Natural killer cell (primary cell): Measurements from ENCODE around the gene STIP1. TPM values are rescaled to one million over a fixed set of nuclear protein-coding genes. Genes with fewer than 3 reads are reported as not detected.

Experiments used
- ATAC-seq, 3 donors: fragments of 150-1000 bp in 2 of 3; fragments of 200-7000 bp in 1 of 3; cut with Tn5 transposase; 1 replicate in 1 of 3; 2 replicates in 2 of 3; pipeline ENCODE4 v1.10.0; 2021; ENCODE audit warnings: mild to moderate bottlenecking in 2 of 3, moderate library complexity in 2 of 3
- DNase-seq, 2 donors: peaks; one replicate each; pipeline versions ENCODE4 v3.0.0 to v3.0.0-alpha.2; 2013 to 2021; ENCODE audit warnings: mixed read lengths in 1 of 2
- H3K27ac ChIP-seq: one replicate; pipeline ENCODE4 v1.5.1; 2013; ENCODE audit warnings: mild to moderate bottlenecking, low read length
- H3K27me3 ChIP-seq: one replicate; pipeline ENCODE4 v1.6.1; 2013; ENCODE audit warnings: low read length; ENCODE audit not compliant: control insufficient read depth, insufficient read depth
- H3K36me3 ChIP-seq: one replicate; pipeline ENCODE4 v1.6.1; 2013; ENCODE audit warnings: low read length; ENCODE audit not compliant: control insufficient read depth, insufficient read depth
- H3K4me1 ChIP-seq: one replicate; pipeline ENCODE4 v1.6.1; 2013; ENCODE audit warnings: low read length; ENCODE audit not compliant: control insufficient read depth, insufficient read depth
- H3K4me3 ChIP-seq: one replicate; pipeline ENCODE4 v1.5.1; 2013; ENCODE audit warnings: low read length
- H3K9me3 ChIP-seq: one replicate; pipeline ENCODE4 v1.6.1; 2013; ENCODE audit warnings: low read length; ENCODE audit not compliant: control insufficient read depth, insufficient read depth
- H3K27ac Mint-ChIP-seq, 2 donors: one replicate each; pipeline ENCODE4 v1.8.0; 2022; ENCODE audit warnings: mild to moderate bottlenecking in 2 of 2, mixed read lengths in 2 of 2, moderate library complexity in 1 of 2
- H3K27me3 Mint-ChIP-seq, 2 donors: one replicate each; pipeline ENCODE4 v1.8.0; 2022; ENCODE audit warnings: low read depth in 2 of 2, mixed read lengths in 2 of 2
- H3K36me3 Mint-ChIP-seq: one replicate; pipeline ENCODE4 v1.8.0; 2022; ENCODE audit warnings: mixed read lengths
- H3K4me1 Mint-ChIP-seq, 2 donors: one replicate each; pipeline ENCODE4 v1.8.0; 2022; ENCODE audit warnings: mixed read lengths in 2 of 2
- H3K4me3 Mint-ChIP-seq: one replicate; pipeline ENCODE4 v1.8.0; 2022; ENCODE audit warnings: mild to moderate bottlenecking, moderate library complexity, mixed read lengths
- H3K9me3 Mint-ChIP-seq, 2 donors: one replicate each; pipeline ENCODE4 v1.8.0; 2022; ENCODE audit warnings: mixed read lengths in 2 of 2
- WGBS: methylation state at CpG from one replicate; pipeline ENCODE4 v1.1.7; 2013; ENCODE audit warnings: missing lambda C conversion rate; ENCODE audit not compliant: insufficient coverage; 5-methylcytosine and 5-hydroxymethylcytosine counted together
- intact Hi-C: fragments of 100-400 bp; cut with micrococcal nuclease; formaldehyde crosslinking; loops from one replicate; pipeline ENCODE4 v1.14.2; 2022
- total RNA-seq, 4 donors: library from RNA; stranded (reverse); fragments of 120-200 nt in 1 of 4; gene quantifications; one replicate each; pipeline versions ENCODE4 v1.2.3 to v1.2.4, GENCODE V29; 2013 to 2022
- TF ChIP-seq, protein P1 (sequence below): fragments of 200-600 bp; IDR thresholded peaks from one replicate; pipeline ENCODE4 v1.8.0; 2022; ENCODE audit warnings: antibody characterized with exemption

Gene STIP1
- total RNA-seq, 3 donors from 2014 or later (not counting 1 experiment from before 2014, with no cell fraction given): 80.9 to 110 (median 85.1) TPM

DNA sequence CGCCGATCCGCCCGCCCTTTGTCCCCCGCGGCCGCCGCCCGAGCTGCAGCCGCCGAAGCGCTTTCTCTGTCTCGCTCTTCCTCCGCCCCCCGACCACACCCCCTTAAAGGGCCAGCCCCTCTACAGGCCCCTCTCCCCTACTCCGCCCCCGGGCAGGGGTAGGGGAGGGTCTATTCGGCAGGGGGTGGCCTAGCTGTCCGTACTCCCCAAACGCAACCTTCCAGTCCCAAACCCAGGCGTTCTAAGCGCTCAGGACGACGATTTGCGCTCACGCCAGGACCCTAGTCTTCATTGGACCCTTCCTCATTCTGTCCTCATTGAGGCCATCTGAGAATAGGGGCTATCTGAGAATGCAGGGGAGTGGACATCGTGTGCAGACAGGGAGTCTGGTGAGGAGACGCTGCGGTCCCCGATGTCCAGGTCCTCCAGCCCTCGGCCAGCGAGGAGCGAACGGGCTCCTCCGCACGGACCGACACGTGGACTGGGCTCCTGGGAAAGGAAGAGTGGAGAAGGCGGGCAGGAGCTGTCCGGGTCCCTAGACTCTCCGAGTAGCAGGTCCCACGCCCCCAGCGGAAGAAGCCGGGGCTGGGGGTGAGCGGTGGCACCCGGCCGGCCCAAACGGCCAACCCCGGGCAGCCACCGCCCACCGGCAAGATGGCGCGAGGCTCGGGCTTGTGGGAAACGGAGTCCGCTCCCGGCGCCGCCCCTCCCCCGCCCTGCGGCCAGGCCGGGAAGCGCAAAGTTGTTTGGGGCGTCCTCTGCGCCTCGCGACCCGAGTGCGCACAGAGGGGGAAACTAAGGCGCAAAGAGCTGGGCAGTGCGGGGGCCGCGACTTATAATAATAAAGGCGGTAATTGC lies 61.1 kb downstream of the STIP1 start, which contains the start of gene PPP1R14B:
Gene PPP1R14B (minus strand): TSS at position 73 of the 858 bp plus-strand sequence. CDS start 270 bp downstream, outside the sequence.
- Histone ChIP-seq H3K4me1 (peaks cover 62% of the 10 kb centered on the region), H3K4me3 (peak within 1 kb of the TSS; percentile 81), H3K27me3 (no peaks in the 10 kb centered on the region), H3K9me3 (no peaks in the 10 kb centered on the region), H3K27ac (peak within 1 kb of the TSS; percentile 49), H3K36me3 (peaks cover 10% of the 10 kb centered on the region)
- Mint-ChIP-seq H3K27ac (peak within 1 kb of the TSS; percentile 69 to 81), H3K9me3 (no peaks in the 10 kb centered on the region), H3K36me3 (no peaks in the 10 kb centered on the region), H3K4me3 (peak within 1 kb of the TSS; percentile 85), H3K27me3 (no peaks in the 10 kb centered on the region), H3K4me1 (peaks cover 14 to 49% of the 10 kb centered on the region in 2 donors)
- intact Hi-C loops: no loop called here
- DNase-seq: peak; percentile 69 to 82
- ATAC-seq: peak; percentile 55 to 76 (median 65)
- 2% methylated on average over 59 of the region's 74 CpGs for WGBS
- TF ChIP-seq, protein P1, sequence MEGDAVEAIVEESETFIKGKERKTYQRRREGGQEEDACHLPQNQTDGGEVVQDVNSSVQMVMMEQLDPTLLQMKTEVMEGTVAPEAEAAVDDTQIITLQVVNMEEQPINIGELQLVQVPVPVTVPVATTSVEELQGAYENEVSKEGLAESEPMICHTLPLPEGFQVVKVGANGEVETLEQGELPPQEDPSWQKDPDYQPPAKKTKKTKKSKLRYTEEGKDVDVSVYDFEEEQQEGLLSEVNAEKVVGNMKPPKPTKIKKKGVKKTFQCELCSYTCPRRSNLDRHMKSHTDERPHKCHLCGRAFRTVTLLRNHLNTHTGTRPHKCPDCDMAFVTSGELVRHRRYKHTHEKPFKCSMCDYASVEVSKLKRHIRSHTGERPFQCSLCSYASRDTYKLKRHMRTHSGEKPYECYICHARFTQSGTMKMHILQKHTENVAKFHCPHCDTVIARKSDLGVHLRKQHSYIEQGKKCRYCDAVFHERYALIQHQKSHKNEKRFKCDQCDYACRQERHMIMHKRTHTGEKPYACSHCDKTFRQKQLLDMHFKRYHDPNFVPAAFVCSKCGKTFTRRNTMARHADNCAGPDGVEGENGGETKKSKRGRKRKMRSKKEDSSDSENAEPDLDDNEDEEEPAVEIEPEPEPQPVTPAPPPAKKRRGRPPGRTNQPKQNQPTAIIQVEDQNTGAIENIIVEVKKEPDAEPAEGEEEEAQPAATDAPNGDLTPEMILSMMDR: no peak

DNA sequence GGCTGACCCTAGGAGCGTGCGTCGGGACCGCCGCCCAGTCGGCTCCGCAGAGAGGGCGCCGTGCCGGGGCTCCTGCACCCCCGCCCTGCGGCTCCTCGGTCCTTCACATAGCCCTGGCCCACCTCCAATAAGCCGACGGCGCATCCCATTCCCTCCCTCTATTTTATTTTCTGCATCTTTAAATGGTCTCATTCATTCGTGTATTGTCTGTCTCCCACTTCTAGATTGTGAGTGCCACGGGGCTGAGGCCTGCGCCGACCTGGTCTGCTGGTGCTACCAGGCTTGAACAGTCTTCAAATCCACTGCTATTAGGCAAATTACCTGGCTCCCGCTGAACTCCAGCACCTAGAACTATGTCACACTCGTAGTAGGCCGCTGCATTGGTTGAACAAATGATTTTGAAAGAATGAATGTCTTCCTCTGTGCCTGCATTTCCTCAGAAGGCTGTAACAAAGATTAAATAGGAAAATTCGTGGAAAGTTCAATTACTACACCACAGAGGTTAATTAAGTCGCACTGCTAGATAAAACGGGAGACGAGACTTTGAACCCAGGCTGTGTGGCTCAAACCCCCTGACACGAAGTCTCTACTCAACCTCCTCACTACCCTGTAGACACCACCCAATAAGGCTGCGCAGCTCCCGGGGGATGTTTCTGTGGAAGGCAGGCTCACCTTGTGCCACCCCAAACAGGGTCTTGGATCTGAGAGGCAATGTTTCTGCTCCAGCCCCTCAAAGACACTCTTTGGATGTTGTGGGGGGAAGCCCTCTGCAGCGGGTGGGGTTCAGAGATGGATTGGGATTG lies 62.0 kb downstream of the STIP1 start:
- H3K4me1 ChIP-seq: peaks cover 62% of the 10 kb centered on the region
- no peak for ATAC-seq
- H3K4me3 ChIP-seq: peak overlapping the region; percentile 81
- no peak for DNase-seq
- Mint-ChIP-seq H3K27me3 (no peaks in the 10 kb centered on the region), H3K4me1 (peaks cover 14 to 50% of the 10 kb centered on the region in 2 donors), H3K4me3 (peak overlapping the region; percentile 85), H3K9me3 (no peaks in the 10 kb centered on the region), H3K36me3 (no peaks in the 10 kb centered on the region), H3K27ac (peak overlapping the region in 1 of 2 donors; percentile 54)
- H3K9me3 ChIP-seq: no peaks in the 10 kb centered on the region
- TF ChIP-seq, protein P1: no peak
- 66% methylated on average over 31 of the region's 31 CpGs for WGBS
- peaks cover 10% of the 10 kb centered on the region for H3K36me3 ChIP-seq
- intact Hi-C loops: no loop called here
- no peaks in the 10 kb centered on the region for H3K27me3 ChIP-seq
- no peak overlapping the region for H3K27ac ChIP-seq

DNA sequence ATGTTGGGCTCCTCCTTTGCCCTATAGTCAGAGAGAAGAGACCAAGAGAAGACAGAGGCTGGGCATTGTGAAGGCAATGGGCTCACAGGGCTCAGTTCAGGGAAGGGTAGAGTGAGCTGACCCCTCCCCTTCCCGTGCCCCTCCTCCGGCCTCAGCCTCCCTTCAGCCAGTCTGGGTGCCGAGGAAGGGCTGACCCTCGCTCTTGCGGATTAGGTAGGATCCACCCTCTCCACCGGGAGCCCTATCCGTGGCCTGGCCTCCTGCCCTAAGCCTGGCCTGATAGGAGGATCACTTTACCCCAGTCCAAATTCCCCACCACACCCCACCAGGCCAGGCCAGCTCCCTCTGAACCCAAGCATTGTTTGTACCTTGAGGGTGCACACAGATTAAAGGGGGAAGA lies 62.6 kb downstream of the STIP1 start:
- TF ChIP-seq, protein P1: no peak
- no peaks in the 10 kb centered on the region for H3K9me3 Mint-ChIP-seq
- Histone ChIP-seq H3K9me3 (no peaks in the 10 kb centered on the region), H3K27me3 (no peaks in the 10 kb centered on the region), H3K36me3 (peaks cover 6% of the 10 kb centered on the region), H3K4me1 (peaks cover 58% of the 10 kb centered on the region), H3K4me3 (no peak overlapping the region), H3K27ac (no peak overlapping the region)
- H3K36me3 Mint-ChIP-seq: no peaks in the 10 kb centered on the region
- intact Hi-C loops: no loop called here
- no peak overlapping the region for H3K27ac Mint-ChIP-seq
- DNase-seq: no peak
- no peak for ATAC-seq
- peak overlapping the region; percentile 85 for H3K4me3 Mint-ChIP-seq
- 96% methylated on average over 7 of the region's 7 CpGs for WGBS
- H3K4me1 Mint-ChIP-seq: peaks cover 14 to 44% of the 10 kb centered on the region in 2 donors
- no peaks in the 10 kb centered on the region for H3K27me3 Mint-ChIP-seq
